Fibroblast of lung (primary cell): ENCODE data around the gene GDI1.

ENCODE experiments used
- CTCF ChIP-seq, 2 donors: IDR thresholded peaks in 1 of 2; conservative IDR thresholded peaks in 1 of 2; 1 replicate in 1 of 2; 2 replicates in 1 of 2; pipeline ENCODE4 v1.5.1; 2011 to 2012; ENCODE audit warnings: low read length in 2 of 2, control low read depth in 1 of 2, inconsistent platforms in 1 of 2, low read depth in 1 of 2, mild to moderate bottlenecking in 1 of 2
- EZH2 ChIP-seq: IDR thresholded peaks from 2 replicates; pipeline ENCODE4 v1.5.1; 2012; ENCODE audit warnings: low read length, control low read depth, mild to moderate bottlenecking; ENCODE audit errors: missing control alignments

GRCh38 chrX:154436374-154436982 lies 476 bp upstream of the GDI1 start:
- no peak for TF ChIP-seq CTCF (conservative IDR thresholded peaks at IDR 0.05 in 1 of 2, IDR thresholded peaks at IDR 0.05 in 1 of 2; ENCODE audit: low read depth in 1 of 2, low read length in 2 of 2)
- TF ChIP-seq EZH2 = no peak
